HG03039 (cell line): ENCODE data around the gene RIC1.
"Not testable (repeated sequence)": the region's sequence is repeated elsewhere in the genome, so short reads cannot be mapped to it uniquely, and the experiment has no call there.

Experiments
- ATAC-seq: cut with Tn5 transposase; IDR thresholded peaks from one replicate; pipeline ENCODE4 v1.9.1; 2021; ENCODE audit warnings: mild to moderate bottlenecking, moderate library complexity; ENCODE audit not compliant: unreplicated experiment

Gene RIC1

GRCh38 chr9:5784526-5785315, 155.8 kb downstream of the RIC1 start:
- ATAC-seq = no peak

DNA sequence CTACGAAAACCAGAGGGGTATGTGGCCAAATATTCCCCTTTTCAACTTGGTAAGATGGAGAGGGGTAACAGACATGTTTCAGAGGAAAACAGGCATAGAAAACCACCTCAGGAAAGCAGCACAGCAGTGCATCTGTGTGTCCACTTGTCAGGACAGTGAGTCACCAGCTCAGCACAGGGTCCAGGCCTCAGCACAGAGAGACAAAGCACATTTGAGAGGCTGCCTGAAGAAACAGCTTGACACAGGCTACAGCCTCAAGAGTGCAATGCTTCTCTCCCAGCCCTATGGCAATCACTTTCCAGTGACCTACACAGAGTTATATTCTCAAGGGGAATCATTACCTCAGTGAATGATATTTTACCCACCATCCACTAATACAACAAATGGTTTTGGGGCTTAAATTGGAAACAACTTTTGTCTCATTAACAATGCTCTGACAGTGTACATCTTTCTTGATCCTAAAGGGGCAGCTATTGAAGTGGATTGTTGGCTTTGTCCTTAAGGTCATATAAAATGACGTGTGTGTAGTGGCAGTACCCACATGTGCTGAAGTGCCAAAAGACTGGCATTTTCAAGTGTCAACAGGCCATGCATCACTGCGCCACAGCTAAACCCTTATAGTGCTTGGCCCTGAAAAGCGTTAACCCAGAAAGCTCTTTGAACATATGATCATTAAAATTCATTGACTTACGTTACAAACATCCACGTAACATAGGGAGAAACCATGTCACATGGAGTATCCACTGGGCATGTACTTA, 157.6 kb downstream of the RIC1 start:
- no peak for ATAC-seq

GRCh38 chr9:5787220-5787619, 158.3 kb downstream of the RIC1 start:
- ATAC-seq = no peak

- no peak for ATAC-seq
Measured at GRCh38 chr9:5787759-5788302, 158.9 kb downstream of the RIC1 start.

DNA sequence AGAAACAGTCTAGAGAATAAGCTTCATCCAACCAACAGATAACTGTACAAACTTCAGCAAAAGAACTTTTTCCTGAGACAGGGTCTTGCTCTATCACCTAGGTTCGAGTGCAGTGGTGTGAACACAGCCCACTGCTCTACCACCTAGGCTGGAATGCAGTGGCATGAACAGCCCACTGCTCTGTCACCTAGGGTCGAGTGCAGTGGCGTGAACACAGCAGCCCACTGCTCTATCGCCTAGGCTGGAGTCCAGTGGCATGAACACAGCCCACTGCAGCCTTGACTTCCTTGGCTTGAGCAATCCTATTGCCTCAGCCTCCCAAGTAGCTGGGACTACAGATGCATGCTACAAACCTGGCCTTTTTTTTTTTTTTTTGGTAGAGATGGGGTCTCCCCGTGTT, 160.6 kb downstream of the RIC1 start:
- no peak for ATAC-seq

DNA sequence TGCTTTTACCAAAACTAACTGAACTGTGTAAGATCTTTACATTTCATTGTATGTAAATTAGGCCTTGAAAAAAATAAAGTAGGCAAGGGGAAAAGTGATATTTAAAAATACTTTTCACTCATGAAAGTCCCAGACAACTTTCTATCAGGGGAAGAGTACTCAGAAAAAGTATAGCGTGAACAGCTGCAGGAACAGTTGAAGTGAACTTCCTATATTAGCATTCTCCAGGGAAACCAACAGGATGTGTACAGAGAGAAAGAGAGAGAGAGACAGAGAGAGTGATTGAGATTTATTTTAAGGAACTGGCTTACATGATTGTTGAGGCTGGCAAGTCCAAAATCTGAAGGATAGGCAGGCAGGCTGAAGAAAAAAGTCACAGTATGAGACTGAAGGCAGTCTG, 162.0 kb downstream of the RIC1 start:
- no peak for ATAC-seq

GRCh38 chr9:5791870-5792269, 163.0 kb downstream of the RIC1 start:
- no peak for ATAC-seq

DNA sequence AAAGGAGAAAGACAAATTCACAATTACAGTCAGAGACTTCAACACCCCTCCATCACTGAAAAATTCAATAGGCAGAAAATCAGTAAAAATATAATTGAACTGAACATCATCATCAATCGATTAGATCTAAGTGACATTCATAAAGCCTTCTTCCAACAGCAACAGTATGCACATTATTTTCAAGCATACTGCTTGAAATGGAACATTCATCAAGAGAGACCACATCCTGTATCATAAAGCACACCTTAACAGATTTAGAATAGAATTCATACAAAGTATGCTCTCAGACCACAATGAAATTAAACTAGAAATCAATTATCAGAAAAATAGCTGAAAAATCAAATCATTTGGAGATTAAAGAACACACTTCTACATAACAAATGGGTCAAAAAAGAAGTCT, 164.9 kb downstream of the RIC1 start:
- no peak for ATAC-seq

DNA sequence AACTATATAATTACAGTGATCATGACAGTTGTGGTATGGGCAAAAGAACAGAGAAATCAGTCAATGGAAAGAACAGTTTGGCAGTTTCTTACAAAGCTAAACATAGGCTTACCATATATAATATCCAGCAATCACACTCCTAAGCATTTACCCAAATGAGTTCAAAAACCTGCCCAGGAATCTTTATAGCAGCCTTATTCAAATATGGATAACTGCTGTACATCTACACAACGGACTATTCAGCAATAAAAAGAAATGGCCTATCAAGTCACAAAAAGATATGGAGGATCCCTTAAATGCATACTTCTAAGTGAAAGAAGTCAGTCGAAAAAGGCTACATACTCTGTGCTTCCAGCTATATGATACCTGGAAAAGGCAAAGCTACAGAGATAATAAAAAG, 167.4 kb downstream of the RIC1 start:
- ATAC-seq = no peak

- no peak for ATAC-seq
Measured at GRCh38 chr9:5798581-5798980, 169.7 kb downstream of the RIC1 start.

GRCh38 chr9:5799314-5799713, 170.4 kb downstream of the RIC1 start:
- no peak for ATAC-seq

GRCh38 chr9:5800378-5800777, 171.5 kb downstream of the RIC1 start:
- ATAC-seq = not testable (repeated sequence)

- no peak for ATAC-seq
Measured at GRCh38 chr9:5800969-5801738, 172.2 kb downstream of the RIC1 start.

- no peak for ATAC-seq
Measured at GRCh38 chr9:5801739-5802113, 172.8 kb downstream of the RIC1 start.

- no peak for ATAC-seq
Measured at GRCh38 chr9:5805478-5805877, 176.6 kb downstream of the RIC1 start.

DNA sequence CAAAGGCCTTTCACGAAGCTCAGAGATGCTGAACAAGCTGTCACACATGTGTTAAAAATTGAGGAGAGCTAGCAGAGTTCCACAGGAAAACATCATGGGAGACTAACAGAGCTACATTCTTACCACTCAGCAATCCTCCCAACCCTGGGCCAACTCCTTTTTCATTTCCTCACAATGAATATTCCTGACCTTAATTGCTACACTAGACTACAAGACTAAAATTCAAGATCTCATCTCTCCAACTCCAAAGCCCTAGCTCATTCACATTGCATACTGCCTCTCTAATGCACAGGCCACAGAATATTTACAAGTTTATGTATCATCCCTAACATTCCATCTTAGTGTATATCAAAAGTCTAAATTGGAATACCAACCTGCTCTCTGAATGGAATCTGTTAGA, 182.8 kb downstream of the RIC1 start:
- no peak for ATAC-seq

DNA sequence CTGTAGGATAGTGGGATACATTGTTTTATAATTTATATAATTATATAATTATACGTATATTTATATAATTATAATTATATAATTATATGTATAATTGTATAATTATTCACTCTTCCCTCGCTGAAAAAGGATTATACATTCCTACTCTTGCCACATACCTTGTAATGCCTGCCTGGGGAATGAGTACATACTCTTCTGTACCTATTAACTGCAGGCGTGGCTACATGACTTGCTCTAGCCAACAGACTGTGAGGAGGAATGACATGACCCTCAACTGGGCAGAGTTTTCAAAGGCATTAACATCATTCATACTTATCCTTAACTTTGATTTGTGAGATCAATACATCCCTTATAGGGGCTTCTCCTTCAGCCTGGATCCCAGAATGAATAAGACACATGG, 184.9 kb downstream of the RIC1 start:
- ATAC-seq = no peak

- no peak for ATAC-seq
Measured at GRCh38 chr9:5815461-5815860, 186.6 kb downstream of the RIC1 start.

- no peak for ATAC-seq
Measured at GRCh38 chr9:5817862-5818261, 189.0 kb downstream of the RIC1 start.

- ATAC-seq = no peak
Measured at GRCh38 chr9:5818424-5819142, 189.7 kb downstream of the RIC1 start.

DNA sequence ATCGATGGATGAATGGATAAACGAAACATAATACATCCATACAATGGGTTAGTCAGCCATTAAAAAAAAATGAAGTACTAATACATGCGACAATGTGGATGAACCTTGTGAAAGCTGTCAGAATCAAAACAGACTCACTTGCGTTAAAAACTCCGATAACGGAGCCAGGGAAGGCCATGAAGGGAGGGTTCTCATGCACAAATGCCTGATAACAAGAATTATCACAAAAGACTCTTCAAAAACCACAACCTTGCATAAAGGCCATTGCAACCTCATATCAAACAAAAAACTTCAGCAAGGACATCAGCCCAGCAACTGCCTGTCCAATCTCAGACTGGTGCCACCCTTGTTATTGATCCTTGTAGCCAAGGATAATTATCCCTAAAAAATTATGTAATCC, 190.3 kb downstream of the RIC1 start:
- ATAC-seq = no peak
